Endothelial cell of umbilical vein (primary cell): ENCODE measurements around the gene ARHGAP15. TPM values are rescaled to one million over a fixed set of nuclear protein-coding genes. Genes with fewer than 3 reads are reported as not detected.

Experiments
- BruUV-seq: library from RNA; stranded (reverse); fragments of 400-500 nt; replicated peaks from 2 replicates; lab custom pipeline; 2021; lab: Mats Ljungman, UMichigan
- CTCF ChIA-PET: fragments of 300-600, 350-600 bp; sonication (Branson Sonifier 250); formaldehyde crosslinking; loops from one replicate; lab custom pipeline; 2021; ENCODE audit warnings: antibody characterized with exemption, inconsistent platforms; lab: Charles Lee
- POLR2A ChIA-PET: fragments of 300-600, 350-600 bp; sonication (Branson Sonifier 250); formaldehyde crosslinking; loops from one replicate; lab custom pipeline; 2021; ENCODE audit warnings: antibody characterized with exemption, inconsistent platforms; lab: Charles Lee
- DNase-seq: peaks from one replicate; pipeline ENCODE4 v3.0.0-alpha.2; 2011; ENCODE audit warnings: low read depth, low spot score
- FAIRE-seq: peaks from 2 replicates; lab custom pipeline; 2011; peaks lifted over from hg19 to GRCh38; lab: Jason Lieb, UNC
- H2AFZ ChIP-seq: 2 replicates; pipeline ENCODE4 v1.6.0; 2012; ENCODE audit warnings: low read depth, low read length, control low read depth, inconsistent platforms
- H3K27ac ChIP-seq: 2 replicates; pipeline ENCODE4 v1.5.1; 2011; ENCODE audit warnings: low read depth, mild to moderate bottlenecking, control low read depth, low read length, moderate library complexity; ENCODE audit not compliant: insufficient read depth
- H3K27me3 ChIP-seq, 2 experiments: 2 replicates each; pipeline versions ENCODE4 v1.6.0 to v1.6.1; 2011; ENCODE audit warnings: low read length in 2 of 2, mixed read lengths in 1 of 2; ENCODE audit not compliant: control insufficient read depth in 2 of 2, insufficient read depth in 2 of 2
- H3K36me3 ChIP-seq, 2 experiments: 2 replicates in 1 of 2; 3 replicates in 1 of 2; pipeline ENCODE4 v1.5.1; 2011; ENCODE audit warnings: low read length in 2 of 2, mild to moderate bottlenecking in 1 of 2, moderate library complexity in 1 of 2; ENCODE audit not compliant: control insufficient read depth in 2 of 2, insufficient read depth in 2 of 2; ENCODE audit errors: extremely low read depth in 1 of 2
- H3K4me1 ChIP-seq: 3 replicates; pipeline ENCODE4 v1.5.1; 2011; ENCODE audit warnings: mild to moderate bottlenecking, low read length; ENCODE audit not compliant: control insufficient read depth, insufficient read depth; ENCODE audit errors: extremely low read depth
- H3K4me2 ChIP-seq: 2 replicates; pipeline ENCODE4 v1.6.1; 2011; ENCODE audit warnings: low read length, control low read depth, mixed read lengths; ENCODE audit not compliant: insufficient read depth
- H3K4me3 ChIP-seq, 3 experiments: fragments of 200-600 bp in 1 of 3; sonication (generic), shearing (Covaris generic) in 1 of 3; replicated peaks in 1 of 3; 2 replicates each; pipeline ENCODE4 v1.5.1; 2011 to 2016; ENCODE audit warnings: control low read depth in 3 of 3, low read length in 3 of 3, mild to moderate bottlenecking in 2 of 3, inconsistent platforms in 1 of 3, low read depth in 1 of 3, moderate library complexity in 1 of 3; ENCODE audit not compliant: insufficient read depth in 1 of 3
- H3K79me2 ChIP-seq: 2 replicates; pipeline ENCODE4 v1.6.0; 2012; ENCODE audit warnings: low read length, inconsistent platforms; ENCODE audit not compliant: control insufficient read depth, insufficient read depth
- H3K9ac ChIP-seq: replicated peaks from 2 replicates; pipeline ENCODE3; 2011; ENCODE audit warnings: low read length, control low read depth; ENCODE audit not compliant: insufficient read depth; ENCODE audit errors: extremely low read depth
- H3K9me1 ChIP-seq: replicated peaks from 3 replicates; pipeline ENCODE4 v1.6.0; 2011; ENCODE audit warnings: mild to moderate bottlenecking, low read length; ENCODE audit not compliant: control insufficient read depth, insufficient read depth; ENCODE audit errors: extremely low read depth
- H3K9me3 ChIP-seq: replicated peaks from 2 replicates; pipeline ENCODE4 v1.5.1; 2012; ENCODE audit warnings: low read length, inconsistent platforms; ENCODE audit not compliant: control insufficient read depth, insufficient read depth
- H4K20me1 ChIP-seq: replicated peaks from 2 replicates; pipeline ENCODE3; 2011; ENCODE audit warnings: mild to moderate bottlenecking, low read length; ENCODE audit not compliant: control insufficient read depth, insufficient read depth; ENCODE audit errors: extremely low read depth
- CTCF ChIP-seq, 2 donors: IDR thresholded peaks; 1 replicate in 1 of 2; 2 replicates in 1 of 2; pipeline ENCODE4 v1.5.1; 2011; ENCODE audit warnings: low read length in 2 of 2, mild to moderate bottlenecking in 2 of 2, moderate library complexity in 2 of 2, control low read depth in 1 of 2, inconsistent platforms in 1 of 2, low read depth in 1 of 2; ENCODE audit not compliant: insufficient read depth in 1 of 2; ENCODE audit errors: extremely low read depth in 1 of 2
- EZH2 ChIP-seq: IDR thresholded peaks from 2 replicates; pipeline ENCODE4 v1.6.1; 2012; ENCODE audit warnings: borderline replicate concordance, low read depth, mild to moderate bottlenecking, moderate library complexity, low read length, inconsistent platforms; ENCODE audit not compliant: severe bottlenecking
- FOS ChIP-seq: IDR thresholded peaks from 2 replicates; pipeline ENCODE4 v1.6.1; 2011; ENCODE audit warnings: mild to moderate bottlenecking, low read length, moderate library complexity, borderline replicate concordance; ENCODE audit not compliant: insufficient read depth
- GATA2 ChIP-seq: IDR thresholded peaks from 2 replicates; pipeline ENCODE4 v1.7.0; 2011; ENCODE audit warnings: low read depth, mild to moderate bottlenecking, moderate library complexity, mixed read lengths, low read length; ENCODE audit not compliant: insufficient read length, insufficient read depth
- JUN ChIP-seq: IDR thresholded peaks from 2 replicates; pipeline ENCODE4 v1.6.1; 2011; ENCODE audit warnings: borderline replicate concordance, low read depth; ENCODE audit not compliant: insufficient read length, insufficient read depth
- MYC ChIP-seq: IDR thresholded peaks from one replicate; pipeline ENCODE4 v1.6.1; 2011; ENCODE audit warnings: mild to moderate bottlenecking, low read depth, low read length
- POLR2A ChIP-seq: IDR thresholded peaks from 2 replicates; pipeline ENCODE4 v1.6.1; 2012; ENCODE audit warnings: low read depth, mild to moderate bottlenecking, control low read depth, low read length
- POLR2AphosphoS5 ChIP-seq: IDR thresholded peaks from 2 replicates; pipeline ENCODE4 v1.6.1; 2012; ENCODE audit warnings: low read depth, mild to moderate bottlenecking, control low read depth, low read length, moderate library complexity; ENCODE audit not compliant: insufficient read depth
- dilution Hi-C: fragments of 300-500 bp; cut with MboI; formaldehyde crosslinking; loops from one replicate; pipeline ENCODE4 v1.15.0; 2019; ENCODE audit warnings: low sequenced_read_pairs; ENCODE audit not compliant: extremely low pct_ligation_motif_present
- intact Hi-C: fragments of 100-400 bp; cut with micrococcal nuclease; formaldehyde crosslinking; loops from one replicate; pipeline ENCODE4 v1.10.0; 2022
- polyA plus RNA-seq, 4 experiments: library from polyadenylated mRNA; depleted of rRNA in 3 of 4; stranded (reverse) in 3 of 4; unstranded in 1 of 4; fragments of >200 nt; gene quantifications; 2 replicates each; pipeline versions ENCODE4 v1.2.1 to v1.2.3, GENCODE V29; 2011 to 2012; ENCODE audit warnings: missing spikeins in 1 of 4
- total RNA-seq: library from RNA; stranded (reverse); gene quantifications from 2 replicates; pipeline ENCODE4 v1.2.3, GENCODE V29; 2021
- TF ChIP-seq, protein P1 (sequence below): IDR thresholded peaks from 2 replicates; pipeline ENCODE4 v1.6.1; 2011; ENCODE audit not compliant: insufficient read depth, insufficient read length

Gene ARHGAP15
- total and polyA plus RNA-seq, 2 donors (not counting 3 experiments of a cell fraction or from before 2014, with no cell fraction given), result not detected

GRCh38 chr2:143734507-143734906 is 605.3 kb downstream of the ARHGAP15 start:
- Histone ChIP-seq H2AFZ (no peak overlapping the region), H3K9ac (no peak overlapping the region), H3K27ac (no peak overlapping the region), H3K4me1 (no peaks in the 10 kb centered on the region), H3K27me3 (peaks cover 0 to 3% of the 10 kb centered on the region in 2 experiments), H3K36me3 (no peaks in the 10 kb centered on the region), H4K20me1 (no peaks in the 10 kb centered on the region), H3K79me2 (no peaks in the 10 kb centered on the region), H3K4me3 (no peak overlapping the region), H3K9me3 (no peaks in the 10 kb centered on the region), H3K9me1 (no peaks in the 10 kb centered on the region), H3K4me2 (no peak overlapping the region)
- FAIRE-seq (no peak), DNase-seq (no peak)
- BruUV-seq, result no TSS peak
- ChIA-PET CTCF (no interaction called here), POLR2A (no interaction called here)
- TF ChIP-seq, protein P1, sequence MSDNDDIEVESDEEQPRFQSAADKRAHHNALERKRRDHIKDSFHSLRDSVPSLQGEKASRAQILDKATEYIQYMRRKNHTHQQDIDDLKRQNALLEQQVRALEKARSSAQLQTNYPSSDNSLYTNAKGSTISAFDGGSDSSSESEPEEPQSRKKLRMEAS, result no peak
- TF ChIP-seq POLR2A, result no peak
- no peak for TF ChIP-seq FOS
- no peak for TF ChIP-seq GATA2
- TF ChIP-seq EZH2, result no peak
- TF ChIP-seq JUN, result no peak
- TF ChIP-seq POLR2AphosphoS5, result no peak
- no peak for TF ChIP-seq MYC
- no peak for TF ChIP-seq CTCF (IDR thresholded peaks at IDR 0.05; ENCODE audit: extremely low read depth in 1 of 2, insufficient read depth in 1 of 2, low read depth in 1 of 2, low read length in 2 of 2)
- intact Hi-C loops, result no loop called here
- dilution Hi-C loops, result no loop called here
